Endothelial cell of umbilical vein (primary cell): ENCODE results near the gene MERTK. TPM values are rescaled to one million over a fixed set of nuclear protein-coding genes. Genes with fewer than 3 reads are reported as not detected.
A peak's percentile ranks its signal among the peaks of the same experiment; 100 is the strongest.

ENCODE experiments used
- BruUV-seq: library from RNA; stranded (reverse); fragments of 400-500 nt; replicated peaks from 2 replicates; lab custom pipeline; 2021; lab: Mats Ljungman, UMichigan
- CTCF ChIA-PET: fragments of 300-600, 350-600 bp; sonication (Branson Sonifier 250); formaldehyde crosslinking; loops from one replicate; lab custom pipeline; 2021; ENCODE audit warnings: antibody characterized with exemption, inconsistent platforms; lab: Charles Lee
- POLR2A ChIA-PET: fragments of 300-600, 350-600 bp; sonication (Branson Sonifier 250); formaldehyde crosslinking; loops from one replicate; lab custom pipeline; 2021; ENCODE audit warnings: antibody characterized with exemption, inconsistent platforms; lab: Charles Lee
- DNase-seq: peaks from one replicate; pipeline ENCODE4 v3.0.0-alpha.2; 2011; ENCODE audit warnings: low read depth, low spot score
- FAIRE-seq: peaks from 2 replicates; lab custom pipeline; 2011; peaks lifted over from hg19 to GRCh38; lab: Jason Lieb, UNC
- H2AFZ ChIP-seq: 2 replicates; pipeline ENCODE4 v1.6.0; 2012; ENCODE audit warnings: low read depth, low read length, control low read depth, inconsistent platforms
- H3K27ac ChIP-seq: 2 replicates; pipeline ENCODE4 v1.5.1; 2011; ENCODE audit warnings: low read depth, mild to moderate bottlenecking, control low read depth, low read length, moderate library complexity; ENCODE audit not compliant: insufficient read depth
- H3K27me3 ChIP-seq, 2 experiments: 2 replicates each; pipeline versions ENCODE4 v1.6.0 to v1.6.1; 2011; ENCODE audit warnings: low read length in 2 of 2, mixed read lengths in 1 of 2; ENCODE audit not compliant: control insufficient read depth in 2 of 2, insufficient read depth in 2 of 2
- H3K36me3 ChIP-seq, 2 experiments: 2 replicates in 1 of 2; 3 replicates in 1 of 2; pipeline ENCODE4 v1.5.1; 2011; ENCODE audit warnings: low read length in 2 of 2, mild to moderate bottlenecking in 1 of 2, moderate library complexity in 1 of 2; ENCODE audit not compliant: control insufficient read depth in 2 of 2, insufficient read depth in 2 of 2; ENCODE audit errors: extremely low read depth in 1 of 2
- H3K4me1 ChIP-seq: 3 replicates; pipeline ENCODE4 v1.5.1; 2011; ENCODE audit warnings: mild to moderate bottlenecking, low read length; ENCODE audit not compliant: control insufficient read depth, insufficient read depth; ENCODE audit errors: extremely low read depth
- H3K4me2 ChIP-seq: 2 replicates; pipeline ENCODE4 v1.6.1; 2011; ENCODE audit warnings: low read length, control low read depth, mixed read lengths; ENCODE audit not compliant: insufficient read depth
- H3K4me3 ChIP-seq, 3 experiments: fragments of 200-600 bp in 1 of 3; sonication (generic), shearing (Covaris generic) in 1 of 3; replicated peaks in 1 of 3; 2 replicates each; pipeline ENCODE4 v1.5.1; 2011 to 2016; ENCODE audit warnings: control low read depth in 3 of 3, low read length in 3 of 3, mild to moderate bottlenecking in 2 of 3, inconsistent platforms in 1 of 3, low read depth in 1 of 3, moderate library complexity in 1 of 3; ENCODE audit not compliant: insufficient read depth in 1 of 3
- H3K79me2 ChIP-seq: 2 replicates; pipeline ENCODE4 v1.6.0; 2012; ENCODE audit warnings: low read length, inconsistent platforms; ENCODE audit not compliant: control insufficient read depth, insufficient read depth
- H3K9ac ChIP-seq: replicated peaks from 2 replicates; pipeline ENCODE3; 2011; ENCODE audit warnings: low read length, control low read depth; ENCODE audit not compliant: insufficient read depth; ENCODE audit errors: extremely low read depth
- H3K9me1 ChIP-seq: replicated peaks from 3 replicates; pipeline ENCODE4 v1.6.0; 2011; ENCODE audit warnings: mild to moderate bottlenecking, low read length; ENCODE audit not compliant: control insufficient read depth, insufficient read depth; ENCODE audit errors: extremely low read depth
- H3K9me3 ChIP-seq: replicated peaks from 2 replicates; pipeline ENCODE4 v1.5.1; 2012; ENCODE audit warnings: low read length, inconsistent platforms; ENCODE audit not compliant: control insufficient read depth, insufficient read depth
- H4K20me1 ChIP-seq: replicated peaks from 2 replicates; pipeline ENCODE3; 2011; ENCODE audit warnings: mild to moderate bottlenecking, low read length; ENCODE audit not compliant: control insufficient read depth, insufficient read depth; ENCODE audit errors: extremely low read depth
- CTCF ChIP-seq, 2 donors: IDR thresholded peaks; 1 replicate in 1 of 2; 2 replicates in 1 of 2; pipeline ENCODE4 v1.5.1; 2011; ENCODE audit warnings: low read length in 2 of 2, mild to moderate bottlenecking in 2 of 2, moderate library complexity in 2 of 2, control low read depth in 1 of 2, inconsistent platforms in 1 of 2, low read depth in 1 of 2; ENCODE audit not compliant: insufficient read depth in 1 of 2; ENCODE audit errors: extremely low read depth in 1 of 2
- EZH2 ChIP-seq: IDR thresholded peaks from 2 replicates; pipeline ENCODE4 v1.6.1; 2012; ENCODE audit warnings: borderline replicate concordance, low read depth, mild to moderate bottlenecking, moderate library complexity, low read length, inconsistent platforms; ENCODE audit not compliant: severe bottlenecking
- FOS ChIP-seq: IDR thresholded peaks from 2 replicates; pipeline ENCODE4 v1.6.1; 2011; ENCODE audit warnings: mild to moderate bottlenecking, low read length, moderate library complexity, borderline replicate concordance; ENCODE audit not compliant: insufficient read depth
- GATA2 ChIP-seq: IDR thresholded peaks from 2 replicates; pipeline ENCODE4 v1.7.0; 2011; ENCODE audit warnings: low read depth, mild to moderate bottlenecking, moderate library complexity, mixed read lengths, low read length; ENCODE audit not compliant: insufficient read length, insufficient read depth
- JUN ChIP-seq: IDR thresholded peaks from 2 replicates; pipeline ENCODE4 v1.6.1; 2011; ENCODE audit warnings: borderline replicate concordance, low read depth; ENCODE audit not compliant: insufficient read length, insufficient read depth
- MAX ChIP-seq: IDR thresholded peaks from 2 replicates; pipeline ENCODE4 v1.6.1; 2011; ENCODE audit not compliant: insufficient read depth, insufficient read length
- MYC ChIP-seq: IDR thresholded peaks from one replicate; pipeline ENCODE4 v1.6.1; 2011; ENCODE audit warnings: mild to moderate bottlenecking, low read depth, low read length
- POLR2A ChIP-seq: IDR thresholded peaks from 2 replicates; pipeline ENCODE4 v1.6.1; 2012; ENCODE audit warnings: low read depth, mild to moderate bottlenecking, control low read depth, low read length
- POLR2AphosphoS5 ChIP-seq: IDR thresholded peaks from 2 replicates; pipeline ENCODE4 v1.6.1; 2012; ENCODE audit warnings: low read depth, mild to moderate bottlenecking, control low read depth, low read length, moderate library complexity; ENCODE audit not compliant: insufficient read depth
- dilution Hi-C: fragments of 300-500 bp; cut with MboI; formaldehyde crosslinking; loops from one replicate; pipeline ENCODE4 v1.15.0; 2019; ENCODE audit warnings: low sequenced_read_pairs; ENCODE audit not compliant: extremely low pct_ligation_motif_present
- intact Hi-C: fragments of 100-400 bp; cut with micrococcal nuclease; formaldehyde crosslinking; loops from one replicate; pipeline ENCODE4 v1.10.0; 2022
- polyA plus RNA-seq, 4 experiments: library from polyadenylated mRNA; depleted of rRNA in 3 of 4; stranded (reverse) in 3 of 4; unstranded in 1 of 4; fragments of >200 nt; gene quantifications; 2 replicates each; pipeline versions ENCODE4 v1.2.1 to v1.2.3, GENCODE V29; 2011 to 2012; ENCODE audit warnings: missing spikeins in 1 of 4
- total RNA-seq: library from RNA; stranded (reverse); gene quantifications from 2 replicates; pipeline ENCODE4 v1.2.3, GENCODE V29; 2021

MERTK gene
- total and polyA plus RNA-seq, 2 donors (not counting 3 experiments of a cell fraction or from before 2014, with no cell fraction given), result 37.3 to 39.6 TPM

GRCh38 chr2:111954602-111955332 lies 56.4 kb downstream of the MERTK start:
- Histone ChIP-seq H3K4me3 (no peak overlapping the region), H3K27ac (no peak overlapping the region), H3K36me3 (peaks cover 0 to 3% of the 10 kb centered on the region in 2 experiments), H3K9me1 (no peaks in the 10 kb centered on the region), H3K4me1 (peaks cover 9% of the 10 kb centered on the region), H3K9ac (no peak overlapping the region), H3K79me2 (no peaks in the 10 kb centered on the region), H3K27me3 (no peaks in the 10 kb centered on the region), H4K20me1 (no peaks in the 10 kb centered on the region), H2AFZ (no peak overlapping the region), H3K9me3 (no peaks in the 10 kb centered on the region), H3K4me2 (peak overlapping the region; percentile 48)
- peak; percentile 57 for FAIRE-seq
- POLR2A ChIA-PET, result no interaction called here
- dilution Hi-C loops (no loop called here), intact Hi-C loops (no loop called here)
- TF ChIP-seq MYC (no peak), MAX (no peak), EZH2 (no peak), POLR2AphosphoS5 (no peak), JUN (no peak), FOS (no peak), POLR2A (no peak), CTCF (IDR thresholded peaks at IDR 0.05; ENCODE audit: extremely low read depth in 1 of 2, insufficient read depth in 1 of 2, low read depth in 1 of 2, low read length in 2 of 2) (no peak), GATA2 (no peak)
- peak; percentile 86 for DNase-seq
- no TSS peak for BruUV-seq
- CTCF ChIA-PET, result interaction anchor here (1.2 to 1.9 kb wide), 2 partner anchors 9 to 36 kb away, joined by 5 to 9 read pairs; no protein-coding TSS in a partner anchor
